Ovary (tissue), 9 donors: ENCODE results near the gene HSPB7. TPM values are rescaled to one million over a fixed set of nuclear protein-coding genes. Genes with fewer than 3 reads are reported as not detected.
"Not testable (repeated sequence)": the region's sequence is repeated elsewhere in the genome, so short reads cannot be mapped to it uniquely, and the experiment has no call there.

Source experiments
- DNase-seq, 5 donors: peaks; one replicate each; pipeline ENCODE4 v3.0.0-alpha.2; 2019 to 2020
- H3K27ac ChIP-seq, 2 donors: fragments of 200-600 bp; one replicate each; pipeline versions ENCODE4 v1.5.1 to v1.8.0; 2019 to 2022
- H3K27me3 ChIP-seq: fragments of 200-600 bp; one replicate; pipeline ENCODE4 v1.8.0; 2022
- H3K36me3 ChIP-seq: fragments of 200-600 bp; sonication (generic); one replicate; pipeline ENCODE4 v1.5.1; 2019
- H3K4me1 ChIP-seq: one replicate; pipeline ENCODE4 v1.8.1; 2013; ENCODE audit warnings: mild to moderate bottlenecking, moderate library complexity; ENCODE audit not compliant: insufficient read depth
- H3K4me3 ChIP-seq: fragments of 200-600 bp; sonication (generic); one replicate; pipeline ENCODE4 v1.5.1; 2017
- H3K9me3 ChIP-seq, 2 donors: fragments of 200-600 bp in 1 of 2; sonication (generic) in 1 of 2; one replicate each; pipeline versions ENCODE4 v1.5.1 to v1.8.1; 2013 to 2019; ENCODE audit warnings: mild to moderate bottlenecking in 1 of 2, moderate library complexity in 1 of 2
- CTCF ChIP-seq, 3 donors: fragments of 450-650 bp in 2 of 3; fragments of 200-600 bp in 1 of 3; IDR thresholded peaks; one replicate each; pipeline versions ENCODE4 v1.5.1 to v1.8.0; 2016 to 2022; ENCODE audit warnings: antibody characterized with exemption in 3 of 3, mild to moderate bottlenecking in 1 of 3
- EP300 ChIP-seq: sonication (generic); formaldehyde crosslinking; IDR thresholded peaks from one replicate; pipeline ENCODE4 v1.6.1; 2017; ENCODE audit warnings: antibody characterized with exemption
- POLR2A ChIP-seq: fragments of 450-650 bp; IDR thresholded peaks from one replicate; pipeline ENCODE4 v1.6.1; 2017; ENCODE audit warnings: antibody characterized with exemption, mild to moderate bottlenecking, moderate library complexity
- WGBS, 3 donors: extraction: QIAGEN DNeasy Blood & Tissue Kit in 1 of 3; methylation state at CpG; one replicate each; pipeline versions ENCODE4 v1.1.5 to v1.1.7; 2013 to 2017; 5-methylcytosine and 5-hydroxymethylcytosine counted together
- intact Hi-C, 4 donors: fragments of 100-400 bp; cut with DNase I; formaldehyde crosslinking; loops; one replicate each; pipeline versions ENCODE4 v1.11.0 to v1.15.1; 2022 to 2023
- polyA plus RNA-seq, 2 donors: library from polyadenylated mRNA; stranded (reverse); fragments of 200-250 nt in 1 of 2; fragments of 350-450 nt in 1 of 2; fragmentation: Illumina TruSeq in 1 of 2; extraction: RNeasy Lipid Tissue Mini Kit (QIAGEN cat#74804) in 1 of 2; gene quantifications; one replicate each; pipeline ENCODE4 v1.2.3, GENCODE V29; 2013 to 2014
- total RNA-seq, 7 donors: library from RNA; depleted of rRNA in 2 of 7; stranded (reverse); fragments of >200 nt in 2 of 7; fragmentation: NEBNext Ultra II Directional in 3 of 7; extraction: Animal tissue kit (Norgen Biotek cat#: 25700) in 3 of 7; gene quantifications; one replicate each; pipeline versions ENCODE4 v1.1.0 to v1.2.4, GENCODE V29; 2016 to 2023
- donor health status: DM: no; HTN: no; CAD: no; lungs with moderate emphysema.
- donor health status: DM: no; HTN: no; CAD: no.
- donor health status: Bipolar disorder and iron deficiency.
- donor health status: DM: yes; HTN: yes; CAD: no.
- donor health status: DM: no; HTN: no; CAD: no.
- donor health status: DM: yes; HTN: yes; CAD: no.

Gene HSPB7
- total and polyA plus RNA-seq, 9 donors = 1.9 to 68.7 (median 30.9) TPM

- intact Hi-C loops = no loop called here
- Histone ChIP-seq H3K27me3 (no peaks in the 10 kb centered on the region), H3K4me3 (no peak overlapping the region), H3K36me3 (no peaks in the 10 kb centered on the region), H3K27ac (peak overlapping the region in 1 of 2 donors; percentile 71), H3K4me1 (peaks cover 2% of the 10 kb centered on the region), H3K9me3 (no peaks in the 10 kb centered on the region)
- DNase-seq = peak in 1 of 5 donors; percentile 44
- WGBS, 3 donors = 92 to 97% (median 92%) methylated on average over 5 of the region's 5 CpGs
- TF ChIP-seq CTCF (IDR thresholded peaks at IDR 0.05) = no peak
- no peak for TF ChIP-seq EP300
- no peak for TF ChIP-seq POLR2A
These were observed 26.1 kb upstream of the HSPB7 start for GRCh38 chr1:16043950-16044349.

GRCh38 chr1:16043521-16043920, 25.7 kb upstream of the HSPB7 start, which contains the start of gene CLCNKB:
CLCNKB (plus strand) TSS chr1:16043782; CDS start chr1:16044493, 711 bp downstream.
- TF ChIP-seq EP300 = no peak
- TF ChIP-seq POLR2A = no peak
- no peak for TF ChIP-seq CTCF (IDR thresholded peaks at IDR 0.05)
- intact Hi-C loops = no loop called here
- Histone ChIP-seq H3K27me3 (no peaks in the 10 kb centered on the region), H3K4me1 (no peaks in the 10 kb centered on the region), H3K27ac (peak within 1 kb of the TSS in 1 of 2 donors; percentile 71), H3K9me3 (no peaks in the 10 kb centered on the region), H3K4me3 (no peak within 1 kb of the TSS), H3K36me3 (no peaks in the 10 kb centered on the region)
- WGBS, 3 donors = 20 to 35% (median 24%) methylated on average over 7 of the region's 7 CpGs
- DNase-seq = peak in 3 of 5 donors; percentile 64 to 72 (median 67)

GRCh38 chr1:16042654-16043053, 24.8 kb upstream of the HSPB7 start:
- H3K36me3 ChIP-seq, DNase-seq, H3K4me1 ChIP-seq, intact Hi-C loops, H3K4me3 ChIP-seq, H3K27me3 ChIP-seq, H3K27ac ChIP-seq, H3K9me3 ChIP-seq: not testable (repeated sequence)
- WGBS, 3 donors = 79 to 82% (median 80%) methylated on average over 9 of the region's 9 CpGs

GRCh38 chr1:16042096-16042495, 24.3 kb upstream of the HSPB7 start:
- Histone ChIP-seq H3K4me1 (no peaks in the 10 kb centered on the region), H3K27ac (no peak overlapping the region), H3K27me3 (no peaks in the 10 kb centered on the region), H3K9me3 (no peaks in the 10 kb centered on the region), H3K36me3 (no peaks in the 10 kb centered on the region), H3K4me3 (no peak overlapping the region)
- no peak for DNase-seq
- WGBS, 3 donors = 84 to 94% (median 88%) methylated on average over 8 to 9 of the region's 9 CpGs
- intact Hi-C loops = no loop called here
- TF ChIP-seq CTCF (IDR thresholded peaks at IDR 0.05) = no peak
- TF ChIP-seq POLR2A = no peak
- TF ChIP-seq EP300 = no peak

GRCh38 chr1:16041200-16041599, 23.4 kb upstream of the HSPB7 start:
- WGBS, 3 donors = 68 to 88% (median 73%) methylated on average over 8 of the region's 8 CpGs

GRCh38 chr1:16039871-16040270, 22.0 kb upstream of the HSPB7 start:
- H3K27ac ChIP-seq, H3K9me3 ChIP-seq, H3K36me3 ChIP-seq, H3K4me1 ChIP-seq, H3K4me3 ChIP-seq, intact Hi-C loops, H3K27me3 ChIP-seq, DNase-seq: not testable (repeated sequence)
- WGBS, 3 donors = 58 to 70% (median 60%) methylated on average over 7 to 8 of the region's 8 CpGs

More at GRCh38 chr1:16041200-16041599, 23.4 kb upstream of the HSPB7 start:
- intact Hi-C loops = no loop called here
- DNase-seq = no peak
- TF ChIP-seq POLR2A = no peak
- no peak for TF ChIP-seq EP300
- no peak for TF ChIP-seq CTCF (IDR thresholded peaks at IDR 0.05)
- Histone ChIP-seq H3K4me1 (no peaks in the 10 kb centered on the region), H3K27me3 (no peaks in the 10 kb centered on the region), H3K4me3 (no peak overlapping the region), H3K9me3 (no peaks in the 10 kb centered on the region), H3K27ac (no peak overlapping the region), H3K36me3 (no peaks in the 10 kb centered on the region)
